ENCODE results near the gene FAM50B. TPM values are rescaled to one million over a fixed set of nuclear protein-coding genes. Genes with fewer than 3 reads are reported as not detected.

Gene FAM50B
- total RNA-seq, 4 donors from 2014 or later, result 5.6 to 11.7 (median 6.7) TPM

DNA sequence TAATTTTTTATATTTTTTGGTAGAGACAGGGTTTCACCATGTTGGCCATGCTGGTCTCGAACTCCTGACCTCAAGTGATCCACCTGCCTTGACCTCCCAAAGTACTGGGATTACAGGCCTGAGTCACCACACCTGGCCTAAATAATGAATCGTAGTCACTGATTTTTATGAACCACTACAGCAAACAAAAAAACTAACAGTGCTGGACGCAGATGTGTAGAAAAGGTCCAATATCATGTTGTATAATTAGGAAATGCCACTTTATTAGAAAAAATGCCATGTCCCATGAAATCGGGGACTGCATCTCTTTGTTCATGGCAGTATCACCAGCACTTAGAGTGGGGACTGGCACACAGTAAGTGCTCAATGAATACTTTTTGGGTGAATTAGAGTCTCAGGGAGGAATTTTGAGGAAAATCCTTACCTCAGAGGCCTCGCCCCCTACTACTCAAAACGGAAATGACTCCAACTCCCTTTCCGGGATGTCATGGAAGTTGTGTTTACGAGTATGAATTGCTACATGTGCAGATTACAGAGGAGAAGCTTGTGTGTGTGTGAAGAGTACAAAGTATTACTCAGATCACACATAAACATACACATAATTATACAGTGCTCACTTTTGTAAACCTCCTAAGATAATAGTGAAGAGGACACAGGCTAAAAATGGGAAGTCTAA, 43.6 kb upstream of the FAM50B start:
- TF ChIP-seq CTCF (IDR thresholded peaks at IDR 0.05), result no peak
- no peak for DNase-seq (ENCODE audit: low spot score)
- ATAC-seq (ENCODE audit: low FRiP score), result no peak

GRCh38 chr6:3806169-3806922, 42.8 kb upstream of the FAM50B start:
- no peak for TF ChIP-seq CTCF (IDR thresholded peaks at IDR 0.05)
- ATAC-seq (ENCODE audit: low FRiP score) (no peak), DNase-seq (ENCODE audit: low spot score) (no peak)

DNA sequence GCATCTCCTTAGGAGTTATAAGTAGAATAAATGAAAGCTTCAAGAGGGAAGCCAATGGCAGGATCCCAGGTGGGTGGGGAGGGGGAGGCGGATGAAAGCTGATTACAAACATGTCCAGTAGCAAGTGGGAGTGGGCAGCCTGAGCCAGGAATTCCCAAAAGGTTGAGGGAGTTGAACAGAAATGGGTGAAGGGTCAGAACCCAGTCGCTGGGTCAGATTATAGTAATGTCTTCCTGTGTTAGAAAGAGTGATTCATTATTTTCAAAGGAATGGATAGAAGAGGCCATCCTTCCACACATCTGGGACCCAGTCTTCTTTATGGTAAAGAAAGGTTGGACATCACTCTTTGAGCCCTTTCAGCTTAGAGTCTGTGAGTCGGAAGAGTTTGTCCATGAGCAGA, 41.0 kb upstream of the FAM50B start:
- TF ChIP-seq CTCF (IDR thresholded peaks at IDR 0.05), result no peak
- peak; percentile 55 for ATAC-seq (ENCODE audit: low FRiP score)

GRCh38 chr6:3808759-3809514, 40.2 kb upstream of the FAM50B start:
- ATAC-seq (ENCODE audit: low FRiP score) (peak; percentile 80), DNase-seq (ENCODE audit: low spot score) (no peak)
- no peak for TF ChIP-seq CTCF (IDR thresholded peaks at IDR 0.05)

More for the DNA sequence above, 41.0 kb upstream of the FAM50B start:
- DNase-seq (ENCODE audit: low spot score), result peak; percentile 38

GRCh38 chr6:3809515-3809891, 39.7 kb upstream of the FAM50B start:
- no peak for DNase-seq (ENCODE audit: low spot score)
- ATAC-seq (ENCODE audit: low FRiP score), result no peak
- TF ChIP-seq CTCF (IDR thresholded peaks at IDR 0.05), result no peak

DNA sequence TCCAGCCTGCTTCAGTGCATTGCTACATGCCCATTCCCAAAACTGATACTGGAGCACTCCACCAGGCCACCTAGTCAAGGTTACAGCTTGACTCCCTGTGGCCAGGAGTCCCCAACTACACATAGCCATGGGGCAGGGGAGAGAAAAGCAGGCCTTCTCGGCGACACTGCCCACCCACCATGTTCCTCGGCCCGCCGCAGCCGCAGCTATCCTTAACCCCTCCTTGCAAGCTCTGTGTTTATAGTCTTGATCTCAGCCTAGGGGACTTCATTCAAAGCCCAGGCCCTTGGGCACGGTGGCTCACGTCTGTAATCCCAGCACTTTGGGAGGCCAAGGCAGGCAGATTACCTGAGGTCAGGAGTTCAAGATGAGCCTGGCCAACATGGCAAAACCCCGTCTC, 39.2 kb upstream of the FAM50B start:
- TF ChIP-seq CTCF (IDR thresholded peaks at IDR 0.05), result no peak
- DNase-seq (ENCODE audit: low spot score) (no peak), ATAC-seq (ENCODE audit: low FRiP score) (no peak)

Measured in omental fat pad (tissue), 4 donors.